Activated T-cell treated with anti-CD3 and anti-CD28 coated beads, Interleukin-2, amount 50 U/mL, for 72 hours (primary cell): Measurements from ENCODE around the gene FAM20C. TPM values are rescaled to one million over a fixed set of nuclear protein-coding genes. Genes with fewer than 3 reads are reported as not detected.
A peak's percentile ranks its signal among the peaks of the same experiment; 100 is the strongest.
"Not testable (repeated sequence)": the region's sequence is repeated elsewhere in the genome, so short reads cannot be mapped to it uniquely, and the experiment has no call there.

ENCODE experiments used
- ATAC-seq, 2 donors: fragments of 150-1000 bp; cut with Tn5 transposase; replicated peaks in 1 of 2; 2 replicates each; pipeline ENCODE4 v1.10.0; 2021; ENCODE audit warnings: moderate library complexity in 2 of 2, mild to moderate bottlenecking in 1 of 2
- DNase-seq, 2 donors: peaks; one replicate each; pipeline ENCODE4 v3.0.0; 2021 to 2022; ENCODE audit warnings: mixed read lengths in 1 of 2
- H3K27ac Mint-ChIP-seq: one replicate; pipeline ENCODE4 v1.8.0; 2022; ENCODE audit warnings: mild to moderate bottlenecking, moderate library complexity, mixed read lengths
- H3K27me3 Mint-ChIP-seq: one replicate; pipeline ENCODE4 v1.8.0; 2022; ENCODE audit warnings: low read depth, mixed read lengths
- H3K36me3 Mint-ChIP-seq, 2 donors: one replicate each; pipeline ENCODE4 v1.8.0; 2022; ENCODE audit warnings: mixed read lengths in 2 of 2, mild to moderate bottlenecking in 1 of 2; ENCODE audit not compliant: insufficient read depth in 2 of 2
- H3K4me1 Mint-ChIP-seq: one replicate; pipeline ENCODE4 v1.8.0; 2022; ENCODE audit warnings: low read depth, mixed read lengths
- H3K4me3 Mint-ChIP-seq, 2 donors: one replicate each; pipeline ENCODE4 v1.8.0; 2022; ENCODE audit warnings: mild to moderate bottlenecking in 2 of 2, mixed read lengths in 2 of 2, moderate library complexity in 2 of 2
- H3K9me3 Mint-ChIP-seq, 2 donors: one replicate each; pipeline ENCODE4 v1.8.0; 2022; ENCODE audit warnings: mixed read lengths in 2 of 2
- total RNA-seq, 2 donors: library from RNA; stranded (reverse); gene quantifications; one replicate each; pipeline ENCODE4 v1.2.3, GENCODE V29; 2022

Gene FAM20C
- total RNA-seq, 2 donors from 2014 or later: 0.12 TPM; not detected in 1

DNA sequence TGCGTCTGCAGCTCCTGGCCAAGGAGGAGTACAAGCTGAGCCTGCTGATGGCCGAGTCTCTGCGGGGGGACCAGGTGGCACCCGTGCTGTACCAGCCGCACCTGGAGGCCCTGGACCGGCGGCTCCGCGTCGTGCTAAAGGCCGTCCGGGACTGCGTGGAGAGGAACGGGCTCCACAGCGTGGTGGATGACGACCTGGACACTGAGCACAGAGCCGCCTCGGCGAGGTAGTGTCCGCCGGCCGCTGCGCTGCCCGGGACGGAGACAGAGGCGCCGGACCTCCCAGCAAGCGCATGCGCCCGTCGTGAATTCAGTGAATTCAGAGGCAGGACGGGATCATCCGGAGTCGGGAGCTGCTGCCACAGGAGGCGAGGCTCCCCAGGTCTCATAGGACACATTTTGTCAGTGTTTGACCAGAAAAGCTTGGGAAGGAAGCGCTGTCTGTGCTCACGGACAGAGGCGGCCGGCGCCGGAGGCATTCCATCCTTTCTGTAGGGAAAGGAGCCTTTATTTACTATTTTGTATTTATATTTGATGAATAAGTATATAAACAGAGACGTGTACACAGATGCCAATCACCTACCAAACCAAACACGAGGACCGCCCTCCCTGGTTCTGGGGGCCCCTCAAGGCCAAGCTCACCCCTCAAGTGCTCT is 67.5 kb downstream of the FAM20C start:
- DNase-seq (no peak), ATAC-seq (no peak)
- no peak overlapping the region for H3K4me3 Mint-ChIP-seq

DNA sequence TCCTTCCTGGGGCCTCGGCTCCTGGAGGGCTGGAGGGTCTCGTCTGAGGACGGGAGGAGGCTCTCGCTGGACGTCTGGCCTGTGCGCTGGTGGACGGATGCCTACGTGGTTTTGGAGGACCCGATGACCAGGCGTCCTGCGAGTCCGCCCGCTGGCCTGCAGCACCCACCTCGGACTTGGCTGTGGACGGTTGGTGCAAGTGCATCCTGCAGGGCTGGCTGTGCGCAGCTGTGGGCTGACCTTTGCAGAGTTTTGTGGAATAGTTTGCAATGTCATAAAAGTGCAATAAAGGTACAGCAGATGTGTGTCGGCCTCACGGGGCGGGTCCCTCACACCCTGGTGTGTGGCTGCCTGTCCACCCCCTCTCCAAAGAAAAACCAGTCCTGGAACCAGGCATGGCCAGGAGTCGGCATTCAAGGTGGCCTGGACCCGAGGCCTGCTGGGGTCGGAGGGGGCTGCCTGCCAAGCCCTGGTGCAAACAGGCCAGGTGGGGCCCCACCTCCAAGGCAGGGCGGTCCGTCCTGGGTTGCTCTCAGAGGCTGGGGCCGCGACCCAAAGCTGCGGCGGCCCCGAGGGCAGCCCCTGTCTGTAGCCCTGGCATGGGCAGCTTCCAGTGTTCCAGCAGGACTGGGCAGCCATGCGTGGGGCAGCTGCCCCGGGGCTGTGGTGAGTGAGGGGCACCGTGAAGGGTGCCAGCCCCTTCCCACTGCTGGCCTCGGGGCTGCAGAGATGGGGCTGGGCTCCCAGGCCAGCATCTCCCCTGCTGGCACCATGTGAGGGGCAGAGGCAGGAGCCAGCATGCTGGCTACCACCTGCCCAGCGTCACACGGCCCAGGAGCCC is 68.3 kb downstream of the FAM20C start:
- Mint-ChIP-seq H3K9me3 (peaks cover 3 to 9% of the 10 kb centered on the region in 2 donors), H3K27me3 (no peaks in the 10 kb centered on the region), H3K4me3 (no peak overlapping the region), H3K36me3 (peaks cover 7 to 11% of the 10 kb centered on the region in 2 donors), H3K27ac (no peak overlapping the region), H3K4me1 (peaks cover 10% of the 10 kb centered on the region)
- DNase-seq (no peak), ATAC-seq (no peak)

More for the DNA sequence above, 67.5 kb downstream of the FAM20C start:
- Mint-ChIP-seq H3K27me3 (no peaks in the 10 kb centered on the region), H3K4me1 (peaks cover 10% of the 10 kb centered on the region), H3K27ac (no peak overlapping the region), H3K36me3 (peaks cover 7 to 11% of the 10 kb centered on the region in 2 donors), H3K9me3 (peaks cover 3 to 9% of the 10 kb centered on the region in 2 donors)

- no peak overlapping the region for H3K4me3 Mint-ChIP-seq
- no peaks in the 10 kb centered on the region for H3K27me3 Mint-ChIP-seq
- H3K27ac Mint-ChIP-seq: no peak overlapping the region
- peaks cover 3 to 9% of the 10 kb centered on the region in 2 donors for H3K9me3 Mint-ChIP-seq
- H3K4me1 Mint-ChIP-seq: peaks cover 10% of the 10 kb centered on the region
- no peak for DNase-seq
- H3K36me3 Mint-ChIP-seq: peaks cover 7 to 11% of the 10 kb centered on the region in 2 donors
- no peak for ATAC-seq
Measured at GRCh38 chr7:261341-262250, 69.2 kb downstream of the FAM20C start.

GRCh38 chr7:262251-262572 is 69.8 kb downstream of the FAM20C start:
- DNase-seq: no peak
- no peaks in the 10 kb centered on the region for H3K27me3 Mint-ChIP-seq
- peaks cover 10% of the 10 kb centered on the region for H3K4me1 Mint-ChIP-seq
- no peak overlapping the region for H3K4me3 Mint-ChIP-seq
- H3K27ac Mint-ChIP-seq: no peak overlapping the region
- peaks cover 7 to 11% of the 10 kb centered on the region in 2 donors for H3K36me3 Mint-ChIP-seq
- peaks cover 3 to 9% of the 10 kb centered on the region in 2 donors for H3K9me3 Mint-ChIP-seq
- ATAC-seq: no peak

DNA sequence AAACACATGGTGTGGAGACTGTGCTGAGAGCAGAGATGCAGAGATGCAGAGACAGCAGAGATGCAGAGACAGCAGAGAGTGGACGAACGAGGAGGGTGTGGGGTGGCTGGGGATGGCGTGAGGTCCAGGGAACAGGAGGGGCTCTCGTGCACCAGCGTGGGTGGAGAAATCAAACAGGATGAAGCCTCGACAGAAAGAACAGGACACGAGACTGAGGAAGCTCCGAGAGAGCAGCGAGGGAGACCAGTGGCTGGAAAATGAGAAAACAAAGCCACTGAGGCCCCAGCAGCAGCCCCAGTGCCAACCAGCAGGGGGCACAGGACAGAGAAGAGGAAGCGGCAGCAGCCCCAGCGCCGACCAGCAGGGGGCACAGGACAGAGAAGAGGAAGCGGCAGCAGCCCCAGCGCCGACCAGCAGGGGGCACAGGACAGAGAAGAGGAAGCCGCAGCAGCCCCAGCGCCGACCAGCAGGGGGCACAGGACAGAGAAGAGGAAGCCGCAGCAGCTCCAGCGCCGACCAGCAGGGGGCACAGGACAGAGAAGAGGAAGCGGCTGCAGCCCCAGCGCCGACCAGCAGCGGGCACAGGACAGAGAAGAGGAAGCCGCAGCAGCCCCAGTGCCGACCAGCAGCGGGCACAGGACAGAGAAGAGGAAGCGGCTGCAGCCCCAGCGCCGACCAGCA is 70.4 kb downstream of the FAM20C start:
- not testable (repeated sequence) for H3K27ac Mint-ChIP-seq, H3K4me3 Mint-ChIP-seq, H3K9me3 Mint-ChIP-seq

DNA sequence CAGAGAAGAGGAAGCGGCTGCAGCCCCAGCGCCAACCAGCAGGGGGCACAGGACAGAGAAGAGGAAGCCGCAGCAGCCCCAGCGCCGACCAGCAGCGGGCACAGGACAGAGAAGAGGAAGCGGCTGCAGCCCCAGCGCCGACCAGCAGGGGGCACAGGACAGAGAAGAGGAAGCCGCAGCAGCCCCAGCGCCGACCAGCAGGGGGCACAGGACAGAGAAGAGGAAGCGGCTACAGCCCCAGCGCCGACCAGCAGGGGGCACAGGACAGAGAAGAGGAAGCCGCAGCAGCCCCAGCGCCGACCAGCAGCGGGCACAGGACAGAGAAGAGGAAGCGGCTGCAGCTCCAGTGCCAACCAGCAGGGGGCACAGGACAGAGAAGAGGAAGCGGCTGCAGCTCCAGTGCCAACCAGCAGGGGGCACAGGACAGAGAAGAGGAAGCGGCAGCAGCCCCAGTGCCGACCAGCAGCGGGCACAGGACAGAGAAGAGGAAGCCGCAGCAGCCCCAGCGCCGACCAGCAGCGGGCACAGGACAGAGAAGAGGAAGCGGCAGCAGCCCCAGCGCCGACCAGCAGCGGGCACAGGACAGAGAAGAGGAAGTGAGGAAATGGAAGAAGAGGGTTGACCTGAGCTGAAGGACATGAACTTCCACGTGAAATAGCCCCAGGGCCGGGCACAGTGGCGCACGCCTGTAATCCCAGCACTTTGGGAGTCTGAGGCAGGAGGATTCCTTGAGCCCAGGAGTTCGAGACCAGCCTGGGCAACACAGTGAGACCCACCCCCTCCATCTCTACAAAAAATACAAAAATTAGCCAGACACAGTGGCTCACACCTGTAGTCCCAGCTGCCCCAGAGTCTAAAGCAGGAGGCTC is 71.3 kb downstream of the FAM20C start:
- not testable (repeated sequence) for H3K27ac Mint-ChIP-seq, H3K9me3 Mint-ChIP-seq, H3K27me3 Mint-ChIP-seq
- peak overlapping the region; percentile 36 to 68 for H3K4me3 Mint-ChIP-seq
- peaks cover 10% of the 10 kb centered on the region for H3K4me1 Mint-ChIP-seq
- peaks cover 7 to 11% of the 10 kb centered on the region in 2 donors for H3K36me3 Mint-ChIP-seq
- peak; percentile 80 to 84 for DNase-seq
- peak; percentile 34 to 61 for ATAC-seq

More for the DNA sequence above, 70.4 kb downstream of the FAM20C start:
- not testable (repeated sequence) for H3K27me3 Mint-ChIP-seq, ATAC-seq
- DNase-seq: peak; percentile 72 to 90
- Mint-ChIP-seq H3K36me3 (peaks cover 7 to 11% of the 10 kb centered on the region in 2 donors), H3K4me1 (peaks cover 10% of the 10 kb centered on the region)

DNA sequence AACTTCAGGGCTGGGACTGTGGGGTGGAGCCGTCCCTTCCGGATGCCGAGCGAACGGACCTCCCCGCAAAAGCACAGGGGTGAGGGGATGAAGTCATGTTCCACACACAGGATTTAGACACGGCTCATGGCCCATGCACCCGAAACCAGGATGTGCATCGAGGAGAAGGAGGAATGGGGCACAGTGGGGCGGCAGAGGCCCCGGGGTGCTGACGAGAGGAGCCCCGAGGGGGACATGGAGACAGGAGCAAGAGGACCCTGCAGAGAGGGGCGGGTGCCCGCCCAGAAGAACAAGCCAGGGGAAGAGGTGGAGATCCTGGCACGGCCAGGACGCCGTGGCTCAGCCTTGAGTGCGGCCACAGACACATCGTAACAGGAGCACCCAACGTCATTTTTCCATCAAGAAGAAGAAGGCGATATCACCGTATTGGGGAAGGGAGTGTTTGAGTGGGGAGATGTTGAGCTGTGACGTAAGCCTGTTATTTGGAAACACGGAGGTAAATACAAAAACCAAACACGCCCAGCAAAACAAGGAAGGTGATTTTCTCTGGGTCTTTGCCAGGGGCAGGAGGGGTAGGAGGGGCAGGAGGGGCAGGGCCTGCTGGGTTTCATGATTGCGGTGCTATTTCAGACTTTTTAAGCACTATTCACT is 72.3 kb downstream of the FAM20C start:
- H3K27me3 Mint-ChIP-seq: no peaks in the 10 kb centered on the region

DNA sequence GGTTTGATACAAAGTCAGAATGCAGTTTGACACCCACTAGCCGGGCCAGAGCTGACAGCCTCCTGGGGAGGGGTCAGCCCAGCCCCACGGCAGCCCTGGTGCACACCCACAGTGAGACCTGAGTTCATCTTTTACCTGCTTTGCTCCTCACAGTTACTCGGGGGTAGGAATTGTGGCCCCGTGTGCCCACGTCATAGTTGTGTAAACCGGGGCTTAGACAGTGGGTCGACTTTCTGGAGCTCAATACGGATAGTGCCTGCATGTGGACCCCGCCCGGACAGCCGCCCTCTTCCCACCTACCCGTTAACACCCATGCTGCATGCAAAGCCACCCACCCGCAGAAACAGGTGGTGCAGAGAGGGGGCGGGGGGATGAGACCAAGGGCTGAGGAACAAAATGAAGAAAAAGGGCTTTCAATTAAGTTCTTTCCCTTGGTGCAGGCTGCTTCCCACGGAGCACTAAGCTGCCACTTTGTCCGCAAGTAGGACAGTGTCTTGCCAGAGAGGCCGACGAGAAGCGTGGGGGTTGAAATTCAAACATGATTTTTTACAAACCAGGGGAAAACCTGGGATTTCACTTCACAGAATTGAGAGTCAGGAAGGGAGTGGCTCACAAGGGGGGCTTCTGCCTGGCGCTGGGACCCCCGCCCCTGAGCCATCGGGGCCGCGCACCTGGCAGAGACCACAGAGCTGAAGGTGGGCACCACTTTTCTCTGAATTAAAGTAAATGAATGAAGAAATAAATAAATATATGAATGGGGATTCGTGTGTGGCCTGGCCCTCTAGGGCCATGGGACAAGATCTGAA is 73.0 kb downstream of the FAM20C start:
- Mint-ChIP-seq H3K27me3 (no peaks in the 10 kb centered on the region), H3K9me3 (peaks cover 3 to 9% of the 10 kb centered on the region in 2 donors), H3K4me1 (peaks cover 10% of the 10 kb centered on the region), H3K27ac (no peak overlapping the region), H3K36me3 (peaks cover 7 to 11% of the 10 kb centered on the region in 2 donors), H3K4me3 (no peak overlapping the region)
- ATAC-seq (no peak), DNase-seq (no peak)

More for the DNA sequence above, 72.3 kb downstream of the FAM20C start:
- no peak overlapping the region for H3K27ac Mint-ChIP-seq
- H3K4me1 Mint-ChIP-seq: peaks cover 10% of the 10 kb centered on the region
- peaks cover 7 to 11% of the 10 kb centered on the region in 2 donors for H3K36me3 Mint-ChIP-seq
- no peak for ATAC-seq
- no peak for DNase-seq
- H3K4me3 Mint-ChIP-seq: no peak overlapping the region
- H3K9me3 Mint-ChIP-seq: peaks cover 3 to 9% of the 10 kb centered on the region in 2 donors

DNA sequence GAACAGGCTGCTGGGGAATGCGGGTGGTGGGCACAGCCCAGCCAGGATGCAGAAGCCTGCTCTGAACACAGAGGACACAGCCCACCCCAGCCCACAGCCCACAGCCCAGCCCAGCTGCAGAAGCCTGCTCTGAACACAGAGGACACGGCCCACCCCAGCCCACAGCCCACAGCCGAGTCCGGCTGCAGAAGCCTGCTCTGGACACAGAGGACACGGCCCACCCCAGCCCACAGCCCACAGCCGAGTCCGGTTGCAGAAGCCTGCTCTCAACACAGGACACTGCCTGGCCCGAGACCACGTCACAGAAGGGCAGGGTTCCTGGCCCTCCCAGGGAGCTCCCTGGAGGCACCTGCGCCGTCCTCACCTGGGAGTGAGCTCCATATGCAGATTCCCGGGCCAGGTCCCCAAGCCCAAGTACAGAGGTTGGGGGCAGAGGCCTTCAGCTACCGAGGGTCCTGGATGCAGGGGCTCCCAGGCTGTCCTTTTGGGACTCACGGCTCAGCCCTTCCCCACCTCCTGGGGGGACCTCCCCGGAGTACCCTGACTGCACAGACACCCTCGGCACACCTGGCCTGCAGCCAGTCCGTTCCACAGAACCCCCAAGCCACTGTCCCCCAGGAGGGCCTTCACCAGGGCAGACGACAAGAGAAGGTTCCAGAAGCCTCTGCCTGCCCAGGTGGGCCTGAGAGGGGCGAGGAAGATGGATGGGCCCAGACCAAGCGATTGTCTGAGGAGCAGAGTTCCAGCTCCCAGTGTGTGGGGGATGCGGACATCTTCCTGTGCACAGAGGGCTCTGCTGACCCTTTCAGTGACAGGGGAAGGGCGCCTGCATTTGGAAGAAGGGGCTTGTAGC is 73.9 kb downstream of the FAM20C start:
- H3K27me3 Mint-ChIP-seq: no peaks in the 10 kb centered on the region
- peaks cover 10% of the 10 kb centered on the region for H3K4me1 Mint-ChIP-seq
- DNase-seq: no peak
- no peak overlapping the region for H3K4me3 Mint-ChIP-seq
- H3K9me3 Mint-ChIP-seq: peaks cover 3 to 9% of the 10 kb centered on the region in 2 donors
- H3K27ac Mint-ChIP-seq: no peak overlapping the region
- peaks cover 7 to 11% of the 10 kb centered on the region in 2 donors for H3K36me3 Mint-ChIP-seq
- ATAC-seq: no peak
